Breast epithelium (tissue), 3 donors: ENCODE results near the gene MEX3D.

Experiments
- CTCF ChIP-seq, 3 donors: fragments of 450-650 bp; IDR thresholded peaks; one replicate each; pipeline ENCODE4 v1.5.1; 2016 to 2017; ENCODE audit warnings: antibody characterized with exemption in 3 of 3, mild to moderate bottlenecking in 3 of 3, moderate library complexity in 3 of 3
- POLR2A ChIP-seq: fragments of 450-650 bp; IDR thresholded peaks from one replicate; pipeline ENCODE4 v1.6.1; 2016; ENCODE audit warnings: antibody characterized with exemption, mild to moderate bottlenecking, moderate library complexity
- POLR2AphosphoS5 ChIP-seq, 3 donors: sonication (generic); formaldehyde crosslinking; IDR thresholded peaks; one replicate each; pipeline ENCODE4 v1.6.1; 2017; ENCODE audit warnings: antibody characterized with exemption in 3 of 3

- no peak for TF ChIP-seq CTCF (IDR thresholded peaks at IDR 0.05)
- no peak for TF ChIP-seq POLR2A
- TF ChIP-seq POLR2AphosphoS5 (IDR thresholded peaks at IDR 0.05), result no peak
Observed at GRCh38 chr19:1532003-1532402, 36.1 kb downstream of the MEX3D start.
